ENCODE measurements around the gene SH2D2A.

Gene SH2D2A

GRCh38 chr1:156803086-156803851, 13.4 kb downstream of the SH2D2A start:
- DNase-seq (ENCODE audit: low spot score) = no peak

GRCh38 chr1:156802421-156802935, 14.2 kb downstream of the SH2D2A start:
- no peak for DNase-seq (ENCODE audit: low spot score)

GRCh38 chr1:156801409-156802121, 15.1 kb downstream of the SH2D2A start:
- no peak for DNase-seq (ENCODE audit: low spot score)

- peak; percentile 53 for DNase-seq (ENCODE audit: low spot score)
Observed at GRCh38 chr1:156797212-156797871, 19.3 kb downstream of the SH2D2A start.

- DNase-seq (ENCODE audit: low spot score) = no peak
Observed at GRCh38 chr1:156796340-156797097, 20.1 kb downstream of the SH2D2A start.

GRCh38 chr1:156795787-156796186, 20.9 kb downstream of the SH2D2A start:
- no peak for DNase-seq (ENCODE audit: low spot score)

GRCh38 chr1:156795374-156795733, 21.3 kb downstream of the SH2D2A start:
- no peak for DNase-seq (ENCODE audit: low spot score)

- DNase-seq (ENCODE audit: low spot score) = peak; percentile 44
Observed at GRCh38 chr1:156794506-156795373, 21.9 kb downstream of the SH2D2A start.

- no peak for DNase-seq (ENCODE audit: low spot score)
Observed at GRCh38 chr1:156789621-156790318, 26.9 kb downstream of the SH2D2A start.

GRCh38 chr1:156788136-156788535, 28.5 kb downstream of the SH2D2A start:
- DNase-seq (ENCODE audit: low spot score) = no peak

- DNase-seq (ENCODE audit: low spot score) = no peak
Observed at GRCh38 chr1:156786640-156787039, 30.0 kb downstream of the SH2D2A start.

GRCh38 chr1:156785458-156785857, 31.2 kb downstream of the SH2D2A start:
- DNase-seq (ENCODE audit: low spot score) = no peak

GRCh38 chr1:156781585-156782186, 35.0 kb downstream of the SH2D2A start:
- DNase-seq (ENCODE audit: low spot score) = no peak

- DNase-seq (ENCODE audit: low spot score) = no peak
Observed at GRCh38 chr1:156777573-156777972, 39.1 kb downstream of the SH2D2A start.

- DNase-seq (ENCODE audit: low spot score) = no peak
Observed at GRCh38 chr1:156776942-156777341, 39.7 kb downstream of the SH2D2A start.

- peak; percentile 58 for DNase-seq (ENCODE audit: low spot score)
Observed at GRCh38 chr1:156775799-156776198, 40.8 kb downstream of the SH2D2A start.

- no peak for DNase-seq (ENCODE audit: low spot score)
Observed at GRCh38 chr1:156773607-156774006, 43.0 kb downstream of the SH2D2A start.

- no peak for DNase-seq (ENCODE audit: low spot score)
Observed at GRCh38 chr1:156772728-156773497, 43.7 kb downstream of the SH2D2A start.

- no peak for DNase-seq (ENCODE audit: low spot score)
Observed at GRCh38 chr1:156772222-156772621, 44.4 kb downstream of the SH2D2A start.
